Heart left ventricle (tissue), 16 donors: ENCODE data around the gene CCSER1. TPM values are rescaled to one million over a fixed set of nuclear protein-coding genes. Genes with fewer than 3 reads are reported as not detected.

Source experiments
- ATAC-seq, 4 donors: fragments of 200-7000 bp; cut with Tn5 transposase; one replicate each; pipeline ENCODE4 v1.9.1; 2020 to 2022; ENCODE audit warnings: moderate library complexity in 4 of 4, mild to moderate bottlenecking in 3 of 4, moderate number of reproducible peaks in 1 of 4
- DNase-seq, 5 donors: peaks; one replicate each; pipeline ENCODE4 v3.0.0-alpha.2; 2020
- H3K27ac ChIP-seq, 12 donors: fragments of 200-600 bp; sonication (generic) in 4 of 12; one replicate each; pipeline versions ENCODE4 v1.5.0 to v1.8.0; 2016 to 2022; ENCODE audit warnings: mild to moderate bottlenecking in 2 of 12
- H3K27me3 ChIP-seq, 9 donors: fragments of 200-600 bp; sonication (generic) in 2 of 9; one replicate each; pipeline versions ENCODE4 v1.5.1 to v1.8.0; 2016 to 2022; ENCODE audit warnings: mild to moderate bottlenecking in 3 of 9
- H3K36me3 ChIP-seq, 9 donors: fragments of 200-600 bp; sonication (generic) in 2 of 9; one replicate each; pipeline versions ENCODE4 v1.5.0 to v1.8.0; 2018 to 2022; ENCODE audit warnings: mild to moderate bottlenecking in 2 of 9
- H3K4me1 ChIP-seq, 12 donors: fragments of 200-600 bp; sonication (generic) in 4 of 12; one replicate each; pipeline versions ENCODE4 v1.5.0 to v1.8.0; 2016 to 2022; ENCODE audit warnings: mild to moderate bottlenecking in 3 of 12
- H3K4me3 ChIP-seq, 12 donors: fragments of 200-600 bp; sonication (generic) in 4 of 12; one replicate each; pipeline versions ENCODE4 v1.5.0 to v1.8.0; 2017 to 2022; ENCODE audit warnings: mild to moderate bottlenecking in 9 of 12, moderate library complexity in 4 of 12
- H3K9me3 ChIP-seq, 12 donors: fragments of 200-600 bp; sonication (generic) in 4 of 12; one replicate each; pipeline versions ENCODE4 v1.5.0 to v1.8.0; 2016 to 2022; ENCODE audit warnings: mild to moderate bottlenecking in 1 of 12
- POLR2A ChIP-seq, 2 donors: fragments of 450-650 bp; IDR thresholded peaks; one replicate each; pipeline ENCODE4 v1.6.1; 2017; ENCODE audit warnings: antibody characterized with exemption in 2 of 2, mild to moderate bottlenecking in 2 of 2, moderate library complexity in 2 of 2
- WGBS, 4 donors: extraction: QIAGEN DNeasy Blood & Tissue Kit in 2 of 4; methylation state at CpG; one replicate each; pipeline versions ENCODE4 v1.1.5 to v1.1.7; 2013 to 2018; 5-methylcytosine and 5-hydroxymethylcytosine counted together
- intact Hi-C, 10 donors: fragments of 100-400 bp; cut with DNase I; formaldehyde crosslinking; loops; one replicate each; pipeline versions ENCODE4 v1.11.1 to v1.14.2; 2022
- polyA plus RNA-seq, 2 donors: library from polyadenylated mRNA; stranded (reverse); fragments of 200-250 nt; gene quantifications; one replicate each; pipeline ENCODE4 v1.2.3, GENCODE V29; 2013
- total RNA-seq, 9 donors: library from RNA; depleted of rRNA in 2 of 9; stranded (reverse); fragments of >200 nt in 2 of 9; fragmentation: NEBNext Ultra II Directional in 3 of 9; extraction: Animal tissue kit (Norgen Biotek cat#: 25700) in 3 of 9; gene quantifications; one replicate each; pipeline versions ENCODE4 v1.1.0 to v1.2.4, GENCODE V29; 2016 to 2023
- TF ChIP-seq, protein P1 (sequence below), 12 donors: fragments of 200-600 bp; sonication (generic) in 4 of 12; IDR thresholded peaks; one replicate each; pipeline versions ENCODE4 v1.5.0 to v1.8.0; 2018 to 2022; ENCODE audit warnings: antibody characterized with exemption in 12 of 12, mild to moderate bottlenecking in 5 of 12
- donor health status: ischemic (EF 13 %, LVEDD 7.1; RV severe dilation, severe dysfunction).
- donor health status: healthy with polysubstance abuse.
- donor health status: DM: no; HTN: yes; CAD: no.
- donor health status: DM: no; HTN: no; CAD: no.
- donor health status: ischemic (EF 25% LVEDD 6.9; RV normal size, moderate dysfunction).
- donor health status: ischemic (EF 25% LVEDD 5.7; RV mildly dilated, moderate dysfunction).
- donor health status: healthy.
- donor health status: DM: yes; HTN: yes; CAD: no.
- donor health status: ischemic (EF 35%, LVEDD 5.7; RV mildly dilated, moderate dysfunction).
- donor health status: nonischemic (EF 11% LVEDD 7.7; RV severe dilation, severe dysfunction).
- donor health status: DM: yes; HTN: yes; CAD: no.
- donor health status: PGD.
- donor health status: ischemic (EF 29% LVEDD 5.4; RV normal size, mild dysfunction).
- donor health status: nonischemic (EF 23%, LVEDD 6.1; RV moderate dilation, normal function).

Gene CCSER1
- total and polyA plus RNA-seq, 11 donors: 2.5 to 15.8 (median 12.2) TPM

DNA sequence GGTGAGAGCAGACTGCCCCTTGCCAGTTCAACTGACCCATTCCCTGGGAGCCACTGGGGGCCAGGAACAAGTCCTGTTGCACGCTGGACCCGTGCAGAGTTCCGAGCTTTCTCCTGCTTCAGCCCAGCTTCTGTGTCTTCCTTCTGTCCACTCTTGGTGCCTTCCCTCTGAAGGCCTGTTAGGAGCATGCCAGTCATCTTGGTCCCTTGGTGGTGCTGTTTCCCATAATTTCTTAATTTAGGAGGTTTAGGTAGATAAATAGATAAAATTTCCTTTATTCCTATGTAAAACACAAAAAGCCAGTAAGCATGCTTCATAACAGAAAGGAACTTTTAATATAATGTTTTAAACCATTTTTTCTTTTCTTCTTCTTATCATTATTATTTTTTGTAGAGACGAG is 672.7 kb downstream of the CCSER1 start:
- WGBS, 4 donors: 81 to 90% (median 86%) methylated on average over 4 of the region's 4 CpGs
- intact Hi-C loops: no loop called here
- TF ChIP-seq, protein P1, sequence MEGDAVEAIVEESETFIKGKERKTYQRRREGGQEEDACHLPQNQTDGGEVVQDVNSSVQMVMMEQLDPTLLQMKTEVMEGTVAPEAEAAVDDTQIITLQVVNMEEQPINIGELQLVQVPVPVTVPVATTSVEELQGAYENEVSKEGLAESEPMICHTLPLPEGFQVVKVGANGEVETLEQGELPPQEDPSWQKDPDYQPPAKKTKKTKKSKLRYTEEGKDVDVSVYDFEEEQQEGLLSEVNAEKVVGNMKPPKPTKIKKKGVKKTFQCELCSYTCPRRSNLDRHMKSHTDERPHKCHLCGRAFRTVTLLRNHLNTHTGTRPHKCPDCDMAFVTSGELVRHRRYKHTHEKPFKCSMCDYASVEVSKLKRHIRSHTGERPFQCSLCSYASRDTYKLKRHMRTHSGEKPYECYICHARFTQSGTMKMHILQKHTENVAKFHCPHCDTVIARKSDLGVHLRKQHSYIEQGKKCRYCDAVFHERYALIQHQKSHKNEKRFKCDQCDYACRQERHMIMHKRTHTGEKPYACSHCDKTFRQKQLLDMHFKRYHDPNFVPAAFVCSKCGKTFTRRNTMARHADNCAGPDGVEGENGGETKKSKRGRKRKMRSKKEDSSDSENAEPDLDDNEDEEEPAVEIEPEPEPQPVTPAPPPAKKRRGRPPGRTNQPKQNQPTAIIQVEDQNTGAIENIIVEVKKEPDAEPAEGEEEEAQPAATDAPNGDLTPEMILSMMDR (IDR thresholded peaks at IDR 0.05): no peak
- TF ChIP-seq POLR2A (IDR thresholded peaks at IDR 0.05): no peak
- Histone ChIP-seq H3K4me3 (no peak overlapping the region), H3K4me1 (no peaks in the 10 kb centered on the region), H3K27me3 (no peaks in the 10 kb centered on the region), H3K9me3 (peaks cover 0 to 16% (median 6%) of the 10 kb centered on the region in 12 donors), H3K27ac (no peak overlapping the region), H3K36me3 (no peaks in the 10 kb centered on the region)
- no peak for DNase-seq
- ATAC-seq: no peak

DNA sequence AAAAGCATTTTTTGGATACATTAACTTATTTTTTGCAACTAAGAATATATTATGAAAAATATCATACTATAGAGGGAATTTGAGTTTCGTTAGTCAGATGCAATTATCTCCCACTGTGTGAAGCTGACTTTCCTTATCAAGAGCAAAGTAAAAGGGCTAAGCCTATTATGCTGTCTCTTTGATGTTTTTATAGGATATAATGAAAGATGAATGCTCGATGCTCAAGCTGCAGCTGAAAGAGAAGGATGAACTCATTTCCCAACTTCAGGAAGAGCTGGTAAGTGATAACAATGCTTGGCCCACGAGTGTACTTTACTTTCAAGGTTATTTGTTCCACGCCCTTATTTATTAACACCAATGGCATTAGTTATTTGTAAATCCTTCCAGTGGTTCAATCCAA is 688.4 kb downstream of the CCSER1 start:
- WGBS, 4 donors: 42 to 64% (median 44%) methylated on average over 4 of the region's 4 CpGs
- Histone ChIP-seq H3K36me3 (no peaks in the 10 kb centered on the region), H3K27ac (no peak overlapping the region), H3K9me3 (peaks cover 0 to 6% (median 0%) of the 10 kb centered on the region in 12 donors), H3K4me1 (no peaks in the 10 kb centered on the region), H3K27me3 (no peaks in the 10 kb centered on the region), H3K4me3 (no peak overlapping the region)
- ATAC-seq (no peak), DNase-seq (no peak)
- no peak for TF ChIP-seq POLR2A (IDR thresholded peaks at IDR 0.05)
- TF ChIP-seq, protein P1 (IDR thresholded peaks at IDR 0.05): no peak
- intact Hi-C loops: no loop called here

DNA sequence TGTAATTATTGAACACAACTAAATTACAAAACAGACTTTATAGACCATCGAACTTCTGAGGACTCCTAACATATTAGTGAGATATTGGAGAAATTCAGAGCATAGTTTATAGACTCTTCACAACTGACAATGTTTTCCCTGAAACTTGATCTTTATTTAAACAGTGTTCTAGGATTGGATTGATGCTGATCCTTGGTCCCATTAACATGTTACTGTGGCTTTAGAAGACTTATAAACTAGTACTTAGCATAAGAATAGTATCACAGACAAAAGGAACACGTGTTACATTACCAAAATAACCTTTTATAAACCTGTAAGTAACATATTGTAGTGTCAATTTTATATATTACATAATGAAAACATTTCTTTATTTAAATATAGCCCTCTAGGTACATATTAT is 689.6 kb downstream of the CCSER1 start:
- H3K27ac ChIP-seq: no peak overlapping the region
- intact Hi-C loops: no loop called here
- ATAC-seq (no peak), DNase-seq (no peak)
- 48 to 62% (median 58%) methylated on average over 2 of the region's 2 CpGs for WGBS, 4 donors
- H3K27me3 ChIP-seq: no peaks in the 10 kb centered on the region
- TF ChIP-seq, protein P1 (IDR thresholded peaks at IDR 0.05): no peak
- no peak for TF ChIP-seq POLR2A (IDR thresholded peaks at IDR 0.05)
- no peaks in the 10 kb centered on the region for H3K36me3 ChIP-seq
- no peaks in the 10 kb centered on the region for H3K4me1 ChIP-seq
- peaks cover 0 to 6% (median 0%) of the 10 kb centered on the region in 12 donors for H3K9me3 ChIP-seq
- no peak overlapping the region for H3K4me3 ChIP-seq

DNA sequence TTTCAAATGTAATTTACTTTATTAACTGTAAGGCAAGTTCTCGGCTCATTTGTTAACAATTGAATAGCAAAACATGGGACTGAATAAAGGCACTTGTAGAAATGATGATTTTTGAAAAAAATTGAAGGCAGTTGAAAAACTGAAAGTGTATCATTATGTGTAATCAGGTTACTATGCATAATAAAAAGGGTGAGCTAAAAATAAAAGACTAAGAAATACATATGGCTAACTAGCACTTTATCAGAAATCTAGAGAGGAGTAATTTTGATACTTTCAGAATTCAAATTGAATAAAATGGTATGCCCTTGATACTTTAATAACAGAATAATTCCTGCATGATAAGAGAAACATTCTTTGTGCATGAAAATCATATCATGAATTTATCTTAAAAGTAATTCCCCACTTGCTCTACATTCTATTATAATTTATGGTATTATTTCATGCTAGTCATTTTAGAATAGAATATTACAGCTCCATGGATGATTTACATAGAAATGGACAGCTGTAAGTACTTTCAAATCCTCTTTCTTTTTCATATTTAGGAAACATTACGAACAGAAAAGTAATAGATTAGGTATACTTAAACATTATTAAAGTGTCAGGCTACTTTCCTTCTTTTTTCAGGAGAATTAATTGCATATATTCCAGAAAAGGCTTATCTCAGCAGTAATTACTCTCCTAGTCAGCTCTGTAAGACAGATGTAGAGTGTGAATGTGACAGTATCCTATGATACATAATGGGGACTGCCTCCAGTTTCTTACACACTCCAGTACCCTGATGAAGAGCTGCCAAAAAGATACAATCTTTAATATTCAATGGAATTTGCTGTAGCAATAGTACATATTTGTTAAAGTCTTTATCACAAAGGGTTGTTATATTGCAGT is 697.3 kb downstream of the CCSER1 start:
- Histone ChIP-seq H3K4me3 (no peak overlapping the region), H3K27me3 (no peaks in the 10 kb centered on the region), H3K9me3 (no peaks in the 10 kb centered on the region), H3K36me3 (no peaks in the 10 kb centered on the region), H3K27ac (no peak overlapping the region), H3K4me1 (no peaks in the 10 kb centered on the region)
- DNase-seq: no peak
- ATAC-seq: no peak
- intact Hi-C loops: no loop called here
- 77 to 80% (median 79%) methylated on average over 2 of the region's 2 CpGs for WGBS, 4 donors
- no peak for TF ChIP-seq POLR2A (IDR thresholded peaks at IDR 0.05)
- TF ChIP-seq, protein P1 (IDR thresholded peaks at IDR 0.05): no peak
